IPS-15b (cell line): ENCODE results near the gene SSTR5.

Source experiments
- H3K27me3 ChIP-seq: one replicate; pipeline ENCODE4 v1.6.1; 2013; ENCODE audit warnings: low read length; ENCODE audit not compliant: control insufficient read depth, insufficient read depth
- H3K36me3 ChIP-seq: one replicate; pipeline ENCODE4 v1.6.1; 2013; ENCODE audit warnings: low read length; ENCODE audit not compliant: control insufficient read depth, insufficient read depth
- H3K4me1 ChIP-seq: one replicate; pipeline ENCODE4 v1.6.1; 2013; ENCODE audit warnings: mild to moderate bottlenecking, low read length; ENCODE audit not compliant: control insufficient read depth, insufficient read depth
- H3K4me3 ChIP-seq: one replicate; pipeline ENCODE4 v1.5.1; 2013; ENCODE audit warnings: low read depth, low read length
- H3K9ac ChIP-seq: one replicate; pipeline ENCODE4 v1.6.1; 2013; ENCODE audit warnings: low read depth, mild to moderate bottlenecking, low read length
- H3K9me3 ChIP-seq: one replicate; pipeline ENCODE4 v1.6.1; 2013; ENCODE audit warnings: mild to moderate bottlenecking, low read length; ENCODE audit not compliant: control insufficient read depth, insufficient read depth

SSTR5 gene

DNA sequence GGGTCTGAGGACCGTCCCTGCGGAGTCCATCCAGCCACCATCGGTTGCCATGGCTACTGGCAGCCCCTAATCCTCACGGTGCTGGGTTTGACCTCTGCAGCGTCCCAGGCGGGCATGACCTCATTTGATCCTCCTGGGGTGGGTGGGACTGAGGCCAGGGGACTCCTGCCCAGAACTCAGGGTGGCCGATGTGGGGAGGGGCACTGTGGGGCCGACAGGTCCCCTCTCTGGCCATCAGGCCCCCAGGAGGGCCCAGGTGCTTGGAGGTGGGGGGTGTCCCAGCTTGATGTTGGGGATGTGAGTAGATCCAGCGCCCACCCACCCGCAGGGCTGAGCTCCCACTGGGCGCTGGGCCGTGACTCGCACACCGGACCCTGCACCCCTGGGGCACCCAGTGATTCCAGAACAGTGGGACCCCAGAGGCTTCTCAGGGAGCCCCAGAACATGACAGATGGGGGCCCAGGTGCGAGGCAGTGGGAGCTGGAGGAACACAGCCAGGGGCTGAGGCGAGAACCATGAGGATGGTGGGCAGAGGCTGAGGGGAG is 1.6 kb upstream of the SSTR5 start:
- Histone ChIP-seq H3K4me1 (no peaks in the 10 kb centered on the region), H3K36me3 (no peaks in the 10 kb centered on the region), H3K4me3 (no peak overlapping the region), H3K9ac (no peak overlapping the region), H3K27me3 (peaks cover 4% of the 10 kb centered on the region), H3K9me3 (no peaks in the 10 kb centered on the region)

DNA sequence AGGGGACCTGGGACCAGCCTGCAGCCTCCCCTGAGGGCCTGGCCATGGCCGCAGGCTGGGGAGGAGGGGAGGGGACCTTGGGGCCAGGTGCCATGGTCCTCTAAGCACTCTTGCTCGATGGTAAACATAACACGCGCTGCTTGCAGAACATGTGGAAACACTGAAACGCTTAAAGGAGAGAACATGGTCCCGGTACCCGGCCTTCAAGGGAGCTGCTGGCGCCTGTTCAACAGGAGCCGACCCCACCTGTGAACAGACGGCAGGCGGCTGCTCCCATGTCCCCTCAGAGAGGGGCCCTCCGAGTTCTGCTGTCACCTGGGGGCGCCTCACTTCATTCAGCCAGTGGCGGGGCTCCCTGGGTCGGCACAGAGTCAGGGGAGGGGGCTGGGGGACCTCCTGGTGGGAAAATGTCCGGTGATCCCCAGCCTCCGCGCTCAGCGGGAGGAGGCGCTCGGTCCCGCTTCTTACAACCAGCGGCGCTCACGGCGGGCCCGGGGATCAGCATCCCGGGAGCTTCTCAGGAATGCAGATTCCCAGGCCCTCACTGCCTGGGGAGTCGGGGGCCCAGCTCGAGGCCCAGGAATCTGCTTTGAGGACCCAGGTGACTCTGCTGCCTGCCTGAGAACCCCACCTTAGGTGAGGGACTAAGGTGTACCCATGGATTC is 854 bp upstream of the SSTR5 start:
- Histone ChIP-seq H3K36me3 (no peaks in the 10 kb centered on the region), H3K27me3 (peaks cover 4% of the 10 kb centered on the region), H3K9ac (no peak overlapping the region), H3K4me1 (no peaks in the 10 kb centered on the region), H3K4me3 (peak overlapping the region; percentile 46), H3K9me3 (no peaks in the 10 kb centered on the region)

DNA sequence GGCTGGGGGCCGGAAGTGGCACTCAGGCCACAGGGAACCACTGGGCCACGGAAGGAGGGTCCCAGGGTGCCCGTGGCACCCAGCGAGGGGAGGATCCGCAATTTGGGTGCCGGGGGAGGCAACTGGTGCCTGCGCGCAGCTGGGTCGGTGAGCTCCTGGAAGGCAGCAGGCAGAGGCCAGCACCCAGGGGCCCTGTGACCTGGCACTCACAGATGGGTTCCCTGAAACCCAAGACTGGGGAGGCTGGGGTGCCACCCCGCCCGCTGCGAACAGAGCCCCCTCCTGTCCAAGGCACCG is 663 bp downstream of the SSTR5 start:
- no peaks in the 10 kb centered on the region for H3K4me1 ChIP-seq
- no peaks in the 10 kb centered on the region for H3K36me3 ChIP-seq
- no peak overlapping the region for H3K9ac ChIP-seq
- no peak overlapping the region for H3K4me3 ChIP-seq
- H3K27me3 ChIP-seq, result peaks cover 4% of the 10 kb centered on the region
- H3K9me3 ChIP-seq, result no peaks in the 10 kb centered on the region

DNA sequence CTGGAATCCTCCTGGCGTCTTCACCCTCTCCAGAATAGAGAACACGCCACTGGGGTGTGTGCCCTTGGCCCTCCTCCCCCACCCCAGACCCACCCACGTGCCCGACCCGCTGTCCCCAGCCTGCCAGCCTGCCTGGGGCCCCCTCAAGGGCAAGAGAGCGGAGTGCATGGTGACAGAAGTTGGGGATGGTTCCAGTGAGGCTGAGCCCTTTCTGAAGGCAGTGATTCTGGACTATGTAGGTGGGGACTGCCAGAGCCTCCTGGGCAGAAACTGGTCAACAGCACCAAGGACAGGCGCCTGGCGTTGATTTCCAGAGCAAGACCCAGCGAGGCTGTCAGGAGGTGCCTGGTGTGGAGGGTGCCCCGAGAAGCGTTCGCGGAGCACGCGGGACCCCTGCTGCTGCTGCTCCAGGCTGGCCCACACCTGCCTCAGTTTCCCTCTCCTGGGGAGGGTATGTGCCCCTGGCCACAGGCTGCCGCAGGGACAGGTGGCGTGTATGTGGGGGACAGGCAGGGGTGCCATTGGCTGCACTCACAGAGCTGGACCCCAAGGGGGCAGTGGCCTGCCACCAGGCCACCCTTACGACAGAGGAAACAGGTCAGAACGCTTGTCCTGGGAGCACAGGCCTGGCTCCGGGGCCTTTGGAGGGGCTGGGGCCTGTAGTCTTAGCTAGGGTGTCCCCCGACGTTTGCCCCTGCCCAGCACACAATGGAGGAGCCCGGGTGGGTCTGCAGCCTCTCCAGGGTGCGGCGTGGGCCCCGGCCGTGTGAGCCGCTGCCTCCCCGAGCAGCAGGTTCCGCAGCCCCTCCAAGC is 1.2 kb downstream of the SSTR5 start:
- Histone ChIP-seq H3K9ac (no peak overlapping the region), H3K4me1 (no peaks in the 10 kb centered on the region), H3K9me3 (no peaks in the 10 kb centered on the region), H3K27me3 (peaks cover 4% of the 10 kb centered on the region), H3K36me3 (no peaks in the 10 kb centered on the region), H3K4me3 (no peak overlapping the region)

DNA sequence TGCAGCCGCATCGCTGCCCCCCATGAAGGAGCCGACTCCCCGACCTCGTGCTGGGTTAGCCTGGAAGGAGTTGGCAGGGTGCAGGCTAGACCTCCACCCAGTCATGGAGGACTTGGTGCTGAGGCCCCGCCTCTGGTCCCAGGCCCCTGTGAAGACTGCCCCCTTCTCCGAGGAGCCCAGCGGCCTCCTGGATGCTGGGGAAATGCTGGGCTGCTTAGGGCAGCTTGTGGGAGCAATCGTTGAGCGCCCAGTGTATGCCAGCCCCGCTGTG is 1.8 kb downstream of the SSTR5 start:
- Histone ChIP-seq H3K27me3 (peaks cover 4% of the 10 kb centered on the region), H3K9me3 (no peaks in the 10 kb centered on the region), H3K9ac (no peak overlapping the region), H3K4me1 (no peaks in the 10 kb centered on the region), H3K36me3 (no peaks in the 10 kb centered on the region), H3K4me3 (no peak overlapping the region)

DNA sequence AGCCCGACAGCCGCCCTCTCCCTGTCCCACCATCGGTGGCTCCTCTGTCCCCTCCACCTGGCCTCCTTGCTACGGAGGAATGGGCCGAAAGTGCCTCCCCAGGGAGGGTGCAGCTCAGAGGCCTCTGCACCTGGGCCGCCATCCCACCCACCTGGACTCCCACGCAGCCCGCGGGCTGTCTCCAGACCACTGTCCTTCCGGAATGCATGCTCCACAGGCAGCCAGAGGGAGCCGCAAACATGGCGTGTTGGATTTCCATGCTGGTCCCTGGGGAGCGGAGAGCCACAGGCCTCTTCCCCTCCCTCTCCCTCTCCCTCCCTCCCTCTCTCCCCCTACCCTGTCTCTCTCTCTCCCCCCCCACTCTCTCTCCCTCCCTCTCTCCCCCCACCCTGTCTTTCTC is 3.0 kb downstream of the SSTR5 start:
- Histone ChIP-seq H3K27me3 (peaks cover 4% of the 10 kb centered on the region), H3K4me3 (no peak overlapping the region), H3K9ac (no peak overlapping the region), H3K4me1 (no peaks in the 10 kb centered on the region), H3K9me3 (no peaks in the 10 kb centered on the region), H3K36me3 (no peaks in the 10 kb centered on the region)

DNA sequence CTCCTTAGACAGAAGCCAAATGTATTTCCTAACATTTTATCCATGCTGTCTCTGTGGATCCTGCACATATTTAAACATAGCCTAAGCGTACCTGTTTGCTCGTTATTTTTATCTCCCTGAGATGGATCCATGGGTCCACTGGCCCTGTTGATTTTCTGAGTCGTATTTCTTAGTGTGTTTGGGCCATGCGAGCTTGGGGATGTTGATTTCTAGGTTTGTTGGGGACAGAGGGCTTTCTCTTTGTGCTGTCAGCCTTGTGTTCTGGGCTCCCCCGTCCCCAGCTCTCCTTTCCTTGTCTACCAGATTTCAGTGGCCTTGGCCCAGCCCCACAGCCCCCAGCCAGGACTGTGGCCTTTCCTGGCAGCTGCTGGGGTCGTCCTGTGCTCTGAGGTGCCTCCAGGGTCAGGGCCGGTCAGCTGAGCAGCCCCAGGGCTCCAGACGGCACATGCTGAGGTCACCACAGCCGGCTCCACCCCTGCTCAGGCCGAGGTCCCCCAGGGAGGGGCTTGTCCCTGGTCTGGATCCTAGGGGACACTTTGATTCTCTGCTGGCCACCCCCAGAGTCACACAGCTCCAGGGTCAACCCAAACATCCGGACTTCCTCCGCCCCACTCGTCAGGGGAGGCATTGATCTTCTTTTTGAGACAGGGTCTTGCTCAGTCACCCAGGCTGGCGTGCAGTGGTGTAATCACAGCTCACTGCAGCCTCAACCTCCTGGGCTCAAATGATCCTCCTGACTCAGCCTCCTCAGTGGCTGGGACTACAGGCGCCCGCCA is 4.4 kb downstream of the SSTR5 start:
- peaks cover 4% of the 10 kb centered on the region for H3K27me3 ChIP-seq
- no peak overlapping the region for H3K9ac ChIP-seq
- no peak overlapping the region for H3K4me3 ChIP-seq
- no peaks in the 10 kb centered on the region for H3K9me3 ChIP-seq
- no peaks in the 10 kb centered on the region for H3K4me1 ChIP-seq
- no peaks in the 10 kb centered on the region for H3K36me3 ChIP-seq

DNA sequence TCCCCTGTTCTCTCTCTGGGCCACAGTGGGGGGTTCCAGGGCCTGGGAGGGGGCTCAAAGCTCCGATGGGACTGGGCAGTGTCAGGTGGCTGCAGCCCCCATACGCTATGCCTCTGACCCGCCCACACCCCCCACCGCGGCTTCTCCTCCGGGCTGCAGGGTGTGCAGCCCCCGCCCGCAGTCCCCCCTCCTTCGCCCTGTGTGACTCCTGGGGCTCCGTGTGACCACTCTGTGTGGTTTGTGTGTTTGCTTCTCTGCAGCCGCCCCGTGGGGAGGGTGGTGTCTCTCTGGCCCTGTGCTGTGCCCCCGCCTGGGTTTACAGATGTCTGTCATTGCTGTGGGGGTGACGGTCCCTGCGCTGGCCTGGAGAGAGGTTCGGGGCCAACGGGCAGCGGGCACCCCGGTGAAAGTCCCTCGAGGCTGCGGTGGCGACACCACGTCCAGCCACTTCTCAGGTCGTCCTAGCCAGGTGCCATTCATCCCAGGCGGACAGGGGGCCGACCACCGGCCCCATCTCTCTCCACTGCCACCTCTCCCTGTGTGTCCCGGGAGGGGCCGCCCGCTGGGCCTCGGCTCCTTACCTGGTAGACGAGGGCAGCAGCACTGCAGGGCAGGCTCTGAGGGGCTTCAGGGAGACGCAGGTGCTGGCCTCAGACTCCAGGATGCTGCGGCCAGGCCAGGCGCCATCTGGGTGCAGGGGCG is 5.5 kb downstream of the SSTR5 start:
- Histone ChIP-seq H3K27me3 (no peaks in the 10 kb centered on the region), H3K9ac (no peak overlapping the region), H3K4me1 (no peaks in the 10 kb centered on the region), H3K36me3 (no peaks in the 10 kb centered on the region), H3K4me3 (no peak overlapping the region), H3K9me3 (no peaks in the 10 kb centered on the region)

DNA sequence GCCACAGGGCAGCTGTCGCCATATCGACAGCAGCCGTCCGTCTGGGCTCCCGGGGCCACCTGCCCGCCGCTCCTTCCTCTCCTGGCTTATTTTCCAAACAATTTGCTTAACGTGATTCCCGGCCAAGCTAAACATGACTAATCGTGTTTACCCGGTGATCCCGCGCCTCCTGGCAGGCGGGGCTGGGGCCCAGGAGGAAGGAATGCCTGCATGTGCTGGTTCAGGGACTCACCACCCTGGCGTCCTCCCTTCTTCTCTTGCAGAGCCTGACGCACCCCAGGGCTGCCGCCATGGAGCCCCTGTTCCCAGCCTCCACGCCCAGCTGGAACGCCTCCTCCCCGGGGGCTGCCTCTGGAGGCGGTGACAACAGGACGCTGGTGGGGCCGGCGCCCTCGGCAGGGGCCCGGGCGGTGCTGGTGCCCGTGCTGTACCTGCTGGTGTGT is 6.1 kb downstream of the SSTR5 start:
- Histone ChIP-seq H3K27me3 (no peaks in the 10 kb centered on the region), H3K36me3 (no peaks in the 10 kb centered on the region), H3K9me3 (no peaks in the 10 kb centered on the region), H3K9ac (no peak overlapping the region), H3K4me3 (no peak overlapping the region), H3K4me1 (no peaks in the 10 kb centered on the region)

DNA sequence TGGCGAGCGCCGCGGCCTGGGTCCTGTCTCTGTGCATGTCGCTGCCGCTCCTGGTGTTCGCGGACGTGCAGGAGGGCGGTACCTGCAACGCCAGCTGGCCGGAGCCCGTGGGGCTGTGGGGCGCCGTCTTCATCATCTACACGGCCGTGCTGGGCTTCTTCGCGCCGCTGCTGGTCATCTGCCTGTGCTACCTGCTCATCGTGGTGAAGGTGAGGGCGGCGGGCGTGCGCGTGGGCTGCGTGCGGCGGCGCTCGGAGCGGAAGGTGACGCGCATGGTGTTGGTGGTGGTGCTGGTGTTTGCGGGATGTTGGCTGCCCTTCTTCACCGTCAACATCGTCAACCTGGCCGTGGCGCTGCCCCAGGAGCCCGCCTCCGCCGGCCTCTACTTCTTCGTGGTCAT is 6.8 kb downstream of the SSTR5 start:
- Histone ChIP-seq H3K4me1 (no peaks in the 10 kb centered on the region), H3K36me3 (no peaks in the 10 kb centered on the region), H3K9ac (no peak overlapping the region), H3K27me3 (no peaks in the 10 kb centered on the region), H3K9me3 (no peaks in the 10 kb centered on the region), H3K4me3 (no peak overlapping the region)

DNA sequence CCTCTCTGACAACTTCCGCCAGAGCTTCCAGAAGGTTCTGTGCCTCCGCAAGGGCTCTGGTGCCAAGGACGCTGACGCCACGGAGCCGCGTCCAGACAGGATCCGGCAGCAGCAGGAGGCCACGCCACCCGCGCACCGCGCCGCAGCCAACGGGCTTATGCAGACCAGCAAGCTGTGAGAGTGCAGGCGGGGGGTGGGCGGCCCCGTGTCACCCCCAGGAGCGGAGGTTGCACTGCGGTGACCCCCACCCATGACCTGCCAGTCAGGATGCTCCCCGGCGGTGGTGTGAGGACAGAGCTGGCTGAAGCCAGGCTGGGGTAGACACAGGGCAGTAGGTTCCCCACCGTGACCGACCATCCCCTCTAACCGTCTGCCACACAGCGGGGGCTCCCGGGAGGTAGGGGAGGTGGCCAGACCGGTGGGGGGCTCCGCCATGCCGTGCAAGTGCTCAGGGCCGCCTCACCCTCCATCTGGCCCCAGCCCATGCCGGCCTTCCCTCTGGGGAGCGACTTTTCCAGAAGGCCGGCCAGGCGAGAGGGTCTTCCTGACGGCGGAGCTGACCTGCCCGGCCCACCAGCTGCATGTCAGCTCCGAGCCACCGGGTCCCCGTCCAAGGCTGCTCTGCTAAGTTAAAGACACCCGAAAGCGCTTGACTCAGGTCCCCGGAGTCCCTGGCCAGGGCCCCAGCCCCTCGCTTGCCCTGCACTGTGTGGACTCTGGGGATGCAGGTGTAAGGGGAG is 7.4 kb downstream of the SSTR5 start:
- H3K4me1 ChIP-seq, result no peaks in the 10 kb centered on the region
- no peaks in the 10 kb centered on the region for H3K9me3 ChIP-seq
- no peaks in the 10 kb centered on the region for H3K27me3 ChIP-seq
- no peak overlapping the region for H3K9ac ChIP-seq
- H3K4me3 ChIP-seq, result no peak overlapping the region
- no peaks in the 10 kb centered on the region for H3K36me3 ChIP-seq
